Coronary artery (tissue), 2 donors: ENCODE results near the gene DHRS9.

Experiments used
- DNase-seq: peaks from one replicate; pipeline ENCODE4 v3.0.0-alpha.2; 2017; ENCODE audit warnings: low spot score
- H3K27ac ChIP-seq, 2 donors: fragments of 200-600 bp; sonication (generic); one replicate each; pipeline ENCODE4 v1.5.1; 2016 to 2019
- H3K4me3 ChIP-seq: fragments of 200-600 bp; sonication (generic); 2 replicates; pipeline ENCODE4 v1.5.1; 2016; ENCODE audit warnings: mild to moderate bottlenecking, moderate library complexity
- CTCF ChIP-seq: fragments of 200-600 bp; sonication (generic); IDR thresholded peaks from one replicate; pipeline ENCODE4 v1.5.1; 2019; ENCODE audit warnings: antibody characterized with exemption

The DHRS9 gene

GRCh38 chr2:169087757-169088379 is 18.5 kb downstream of the DHRS9 start:
- Histone ChIP-seq H3K27ac (no peak overlapping the region), H3K4me3 (no peak overlapping the region)
- DNase-seq: no peak
- no peak for TF ChIP-seq CTCF

- no peak overlapping the region for H3K4me3 ChIP-seq
- no peak for TF ChIP-seq CTCF
- H3K27ac ChIP-seq: no peak overlapping the region
- no peak for DNase-seq
These were observed 19.8 kb downstream of the DHRS9 start for GRCh38 chr2:169089182-169089581.

GRCh38 chr2:169090133-169090820 is 20.9 kb downstream of the DHRS9 start:
- Histone ChIP-seq H3K27ac (no peak overlapping the region), H3K4me3 (no peak overlapping the region)
- no peak for TF ChIP-seq CTCF
- DNase-seq: no peak

GRCh38 chr2:169091256-169091655 is 21.9 kb downstream of the DHRS9 start:
- no peak overlapping the region for H3K4me3 ChIP-seq
- no peak for DNase-seq
- no peak overlapping the region for H3K27ac ChIP-seq
- TF ChIP-seq CTCF: no peak

- no peak overlapping the region for H3K27ac ChIP-seq
- DNase-seq: no peak
- no peak overlapping the region for H3K4me3 ChIP-seq
- TF ChIP-seq CTCF: no peak
These were observed 22.6 kb downstream of the DHRS9 start for GRCh38 chr2:169091761-169092519.

- no peak for DNase-seq
- no peak for TF ChIP-seq CTCF
- H3K27ac ChIP-seq: no peak overlapping the region
- no peak overlapping the region for H3K4me3 ChIP-seq
These were observed 24.2 kb downstream of the DHRS9 start for GRCh38 chr2:169093535-169093934.
